Measurements from ENCODE around the gene GPR62. TPM values are rescaled to one million over a fixed set of nuclear protein-coding genes. Genes with fewer than 3 reads are reported as not detected.
A peak's percentile ranks its signal among the peaks of the same experiment; 100 is the strongest.

GPR62 gene
- total RNA-seq, 6 experiments from 2014 or later: 0.18 to 0.37 TPM; not detected in 4

DNA sequence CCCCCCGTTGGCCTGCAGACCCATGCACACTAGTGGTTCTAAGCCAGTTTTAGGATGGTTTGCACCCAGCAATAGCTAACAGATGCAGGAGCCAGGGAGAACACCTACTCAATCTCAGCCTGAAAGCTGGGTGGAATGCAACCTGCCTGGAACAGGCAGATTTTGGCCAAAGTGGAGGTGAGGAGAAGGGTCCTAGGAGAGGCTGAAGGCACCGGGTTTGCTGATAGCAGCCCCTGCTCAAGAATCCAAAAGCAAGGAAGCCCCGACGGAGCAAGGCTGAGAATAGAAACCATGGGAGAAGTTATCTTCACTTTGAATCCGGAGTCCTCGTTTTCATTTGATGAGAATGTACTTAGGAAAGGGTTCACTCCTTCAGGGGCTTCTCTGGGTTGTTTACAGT, 23.4 kb upstream of the GPR62 start:
- no peak overlapping the region for H3K27ac ChIP-seq
- no peak overlapping the region for H3K4me3 ChIP-seq
- DNase-seq: peak in 1 of 3 donors; percentile 18
- intact Hi-C loops (cut with DNase I): no loop called here
- 94% methylated on average over 5 of the region's 6 CpGs for WGBS (ENCODE audit: insufficient coverage, low coverage, low lambda C conversion rate, missing lambda C conversion rate)
- ATAC-seq: no peak
- H3K36me3 ChIP-seq: peaks cover 0 to 35% (median 10%) of the 10 kb centered on the region in 4 donors
- H3K27me3 ChIP-seq: no peaks in the 10 kb centered on the region
- TF ChIP-seq, protein P1, sequence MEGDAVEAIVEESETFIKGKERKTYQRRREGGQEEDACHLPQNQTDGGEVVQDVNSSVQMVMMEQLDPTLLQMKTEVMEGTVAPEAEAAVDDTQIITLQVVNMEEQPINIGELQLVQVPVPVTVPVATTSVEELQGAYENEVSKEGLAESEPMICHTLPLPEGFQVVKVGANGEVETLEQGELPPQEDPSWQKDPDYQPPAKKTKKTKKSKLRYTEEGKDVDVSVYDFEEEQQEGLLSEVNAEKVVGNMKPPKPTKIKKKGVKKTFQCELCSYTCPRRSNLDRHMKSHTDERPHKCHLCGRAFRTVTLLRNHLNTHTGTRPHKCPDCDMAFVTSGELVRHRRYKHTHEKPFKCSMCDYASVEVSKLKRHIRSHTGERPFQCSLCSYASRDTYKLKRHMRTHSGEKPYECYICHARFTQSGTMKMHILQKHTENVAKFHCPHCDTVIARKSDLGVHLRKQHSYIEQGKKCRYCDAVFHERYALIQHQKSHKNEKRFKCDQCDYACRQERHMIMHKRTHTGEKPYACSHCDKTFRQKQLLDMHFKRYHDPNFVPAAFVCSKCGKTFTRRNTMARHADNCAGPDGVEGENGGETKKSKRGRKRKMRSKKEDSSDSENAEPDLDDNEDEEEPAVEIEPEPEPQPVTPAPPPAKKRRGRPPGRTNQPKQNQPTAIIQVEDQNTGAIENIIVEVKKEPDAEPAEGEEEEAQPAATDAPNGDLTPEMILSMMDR (IDR thresholded peaks at IDR 0.05): no peak
- TF ChIP-seq POLR2A (IDR thresholded peaks at IDR 0.05): no peak
- no peaks in the 10 kb centered on the region for H3K4me1 ChIP-seq
- H3K9me3 ChIP-seq: no peaks in the 10 kb centered on the region

DNA sequence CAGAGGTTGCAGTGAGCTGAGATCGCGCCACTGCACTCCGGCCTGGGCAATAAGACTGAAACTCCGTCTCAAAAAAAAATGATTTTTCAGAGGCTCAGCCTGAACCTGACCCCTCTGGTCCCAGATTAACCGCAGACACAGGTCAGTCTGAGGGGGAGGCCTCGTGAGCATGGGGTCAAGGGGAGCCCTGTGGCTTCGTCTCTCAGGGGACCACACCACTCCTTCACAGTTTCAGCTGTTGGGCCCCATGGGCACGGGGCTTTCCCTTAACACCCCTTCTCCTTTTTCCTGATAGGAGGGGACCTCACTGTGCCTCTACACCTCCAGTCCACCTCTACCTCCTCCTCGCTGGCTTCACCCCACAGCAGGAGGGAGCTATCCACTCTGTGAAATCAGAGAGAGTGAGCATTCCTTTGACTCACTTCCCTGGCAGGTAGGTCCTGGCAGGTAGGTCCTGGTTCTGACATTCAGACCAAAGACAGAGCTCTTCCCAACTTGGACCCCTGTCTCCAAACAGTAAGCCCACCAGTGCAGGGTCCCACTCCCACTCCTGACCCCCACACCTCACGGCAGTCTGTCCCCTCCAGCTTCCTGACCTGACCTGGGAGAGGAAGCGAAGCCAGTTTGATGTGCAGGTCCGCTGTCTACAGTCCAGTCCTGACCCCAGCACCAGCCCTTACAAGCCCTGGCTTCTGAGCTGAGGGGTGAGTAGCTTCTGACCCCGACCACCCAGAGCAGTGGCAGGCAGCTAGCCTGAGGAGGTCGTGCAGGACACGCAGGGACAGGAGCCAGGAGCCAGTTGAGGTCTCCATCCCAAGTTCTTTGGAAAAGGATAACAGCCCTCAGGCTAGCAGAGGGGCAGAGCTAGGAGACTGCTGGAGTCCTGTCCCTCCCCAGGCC, 22.5 kb upstream of the GPR62 start:
- Histone ChIP-seq H3K4me1 (no peaks in the 10 kb centered on the region), H3K27me3 (no peaks in the 10 kb centered on the region), H3K27ac (no peak overlapping the region), H3K9me3 (no peaks in the 10 kb centered on the region), H3K4me3 (no peak overlapping the region), H3K36me3 (peaks cover 0 to 44% (median 12%) of the 10 kb centered on the region in 4 donors)
- intact Hi-C loops (cut with DNase I): no loop called here
- ATAC-seq (no peak), DNase-seq (peak in 1 of 3 donors; percentile 25)
- TF ChIP-seq POLR2A (IDR thresholded peaks at IDR 0.05): no peak
- TF ChIP-seq, protein P1 (IDR thresholded peaks at IDR 0.05): no peak
- WGBS (ENCODE audit: insufficient coverage, low coverage, low lambda C conversion rate, missing lambda C conversion rate): 93% methylated on average over 2 of the region's 15 CpGs

DNA sequence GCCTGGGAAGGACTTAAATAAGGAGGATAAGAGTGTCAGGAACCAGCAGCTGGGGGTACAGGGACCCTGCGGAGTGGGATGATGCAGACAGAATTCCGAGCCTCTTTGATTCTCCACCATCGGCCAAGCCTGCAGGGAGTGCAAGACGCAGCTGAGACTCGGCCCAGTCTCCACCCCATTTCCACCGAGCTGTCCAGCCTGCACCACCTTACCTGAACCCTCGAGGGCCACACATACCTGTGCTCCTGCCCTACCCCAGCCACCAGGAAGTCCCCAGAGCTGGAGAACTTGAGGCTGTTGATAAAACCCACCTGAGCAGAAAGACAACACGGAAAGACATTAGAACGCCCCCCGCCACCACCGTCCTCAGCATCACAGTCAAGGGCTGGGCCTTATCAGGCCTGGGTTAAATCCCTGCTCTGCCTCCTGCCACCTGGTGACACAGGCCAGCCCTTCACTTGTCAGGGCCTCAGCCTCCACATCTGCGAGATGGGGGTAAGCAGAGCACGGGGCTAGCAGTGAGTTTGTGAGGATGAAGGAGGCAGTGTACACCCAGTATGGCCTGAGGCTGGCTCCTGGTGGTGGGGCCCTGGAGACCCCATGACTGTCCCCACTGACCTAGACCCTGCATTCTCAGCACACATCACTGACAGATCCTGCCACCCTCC, 21.6 kb upstream of the GPR62 start:
- intact Hi-C loops (cut with DNase I): no loop called here
- DNase-seq: peak in 1 of 3 donors; percentile 38
- H3K36me3 ChIP-seq: peaks cover 0 to 47% (median 12%) of the 10 kb centered on the region in 4 donors
- peak in 1 of 4 donors; percentile 7 for ATAC-seq
- no peak overlapping the region for H3K27ac ChIP-seq
- TF ChIP-seq POLR2A (IDR thresholded peaks at IDR 0.05): no peak
- TF ChIP-seq, protein P1 (IDR thresholded peaks at IDR 0.05): no peak
- WGBS (ENCODE audit: insufficient coverage, low coverage, low lambda C conversion rate, missing lambda C conversion rate): 98% methylated on average over 6 of the region's 13 CpGs
- H3K4me3 ChIP-seq: no peak overlapping the region
- H3K27me3 ChIP-seq: no peaks in the 10 kb centered on the region
- no peaks in the 10 kb centered on the region for H3K4me1 ChIP-seq
- H3K9me3 ChIP-seq: no peaks in the 10 kb centered on the region

DNA sequence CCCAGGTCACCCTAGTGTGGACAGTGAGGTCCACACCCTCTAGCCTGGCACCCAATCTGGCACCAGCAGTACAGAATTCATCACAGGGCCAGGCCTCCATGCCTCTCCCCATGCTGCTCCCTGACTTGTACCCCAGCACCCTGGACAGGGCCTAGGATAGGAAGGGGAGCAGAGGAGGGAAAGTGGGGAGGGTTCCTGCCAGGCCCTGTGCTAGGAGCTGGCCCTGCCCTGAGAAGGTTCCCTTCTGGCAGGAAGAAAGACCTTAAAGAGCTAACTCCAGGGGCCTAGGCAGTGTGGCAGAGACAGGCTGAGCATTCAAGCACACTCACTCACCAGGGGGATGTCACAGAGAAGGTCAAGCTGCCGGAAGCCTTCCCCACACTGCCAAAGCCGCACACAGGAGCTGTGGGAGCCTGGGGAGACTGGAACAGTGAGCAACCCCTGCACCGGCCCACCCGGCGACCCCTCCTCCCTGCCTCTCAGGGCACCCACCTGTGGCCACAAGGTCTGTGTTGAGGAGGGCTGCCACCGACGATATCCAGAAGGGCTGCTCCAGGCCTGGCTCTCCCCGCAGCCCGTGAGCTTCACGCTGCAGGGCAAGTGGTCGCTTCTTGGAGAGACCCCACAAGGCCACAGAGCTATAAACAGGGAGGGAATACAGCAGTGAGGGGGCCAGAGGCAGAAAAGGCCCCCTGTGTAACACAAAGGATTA, 20.9 kb upstream of the GPR62 start:
- H3K4me3 ChIP-seq: no peak overlapping the region
- H3K9me3 ChIP-seq: no peaks in the 10 kb centered on the region
- peaks cover 0 to 47% (median 12%) of the 10 kb centered on the region in 4 donors for H3K36me3 ChIP-seq
- intact Hi-C loops (cut with DNase I): no loop called here
- H3K4me1 ChIP-seq: no peaks in the 10 kb centered on the region
- TF ChIP-seq, protein P1 (IDR thresholded peaks at IDR 0.05): no peak
- TF ChIP-seq POLR2A (IDR thresholded peaks at IDR 0.05): no peak
- ATAC-seq (no peak), DNase-seq (peak in 1 of 3 donors; percentile 39)
- H3K27ac ChIP-seq: no peak overlapping the region
- 80% methylated on average over 1 of the region's 11 CpGs for WGBS (ENCODE audit: insufficient coverage, low coverage, low lambda C conversion rate, missing lambda C conversion rate)
- no peaks in the 10 kb centered on the region for H3K27me3 ChIP-seq
